HL-60 (cell line): Measurements from ENCODE around the gene ANKRD12.

ENCODE experiments used
- DNase-seq, 2 experiments: peaks; one replicate each; pipeline ENCODE4 v3.0.0-alpha.2; 2010 to 2020; ENCODE audit warnings: low read depth in 1 of 2, low spot score in 1 of 2
- H3K27ac ChIP-seq: fragments of 250-450 bp; sonication (Bioruptor Pico); replicated peaks from 2 replicates; pipeline ENCODE4 v1.5.1; 2020; ENCODE audit warnings: mild to moderate bottlenecking, moderate library complexity
- H3K27me3 ChIP-seq: fragments of 250-450 bp; sonication (Bioruptor Pico); 2 replicates; pipeline ENCODE4 v1.5.1; 2021; ENCODE audit warnings: mild to moderate bottlenecking, moderate library complexity; ENCODE audit not compliant: insufficient read depth, poor library complexity, severe bottlenecking
- H3K4me3 ChIP-seq: replicated peaks from 2 replicates; pipeline ENCODE4 v1.5.1; 2011; ENCODE audit warnings: mild to moderate bottlenecking, control low read depth, low read length; ENCODE audit not compliant: insufficient read depth
- GABPA ChIP-seq: IDR thresholded peaks from 2 replicates; pipeline ENCODE4 v1.6.1; 2012; ENCODE audit warnings: low read depth
- POLR2AphosphoS5 ChIP-seq: IDR thresholded peaks from 2 replicates; pipeline ENCODE4 v1.6.1; 2012; ENCODE audit warnings: low read depth
- SPI1 ChIP-seq: IDR thresholded peaks from 2 replicates; pipeline ENCODE4 v1.6.1; 2012; ENCODE audit warnings: low read depth, mild to moderate bottlenecking, borderline replicate concordance
- TF ChIP-seq, protein P1 (sequence below): IDR thresholded peaks from 2 replicates; pipeline ENCODE4 v1.6.1; 2012; ENCODE audit warnings: low read depth; ENCODE audit not compliant: insufficient replicate concordance
- TF ChIP-seq, protein P2 (sequence below): IDR thresholded peaks from one replicate; pipeline ENCODE4 v1.5.1; 2011; ENCODE audit warnings: low read length, control low read depth, inconsistent platforms; ENCODE audit not compliant: insufficient read depth

The ANKRD12 gene

DNA sequence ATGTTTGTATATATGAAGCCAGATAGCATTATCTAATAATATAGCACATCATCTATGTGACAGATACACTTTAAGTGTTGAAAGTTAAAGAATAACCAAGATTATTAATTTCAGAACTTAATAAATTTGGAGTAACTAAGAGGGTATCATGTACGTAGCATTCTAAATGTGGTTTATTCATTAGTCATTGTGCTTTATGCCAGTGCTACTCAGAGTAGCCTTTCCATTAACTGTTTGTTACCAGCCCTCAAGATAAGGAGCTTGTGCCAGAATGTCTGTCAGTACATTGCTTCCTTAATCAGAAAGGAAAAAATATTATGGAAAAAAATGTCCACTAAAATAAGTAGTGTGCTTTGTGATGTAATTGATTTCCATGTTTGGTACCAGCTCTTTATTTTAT is 103.1 kb downstream of the ANKRD12 start:
- H3K27me3 ChIP-seq, result no peaks in the 10 kb centered on the region
- DNase-seq, result no peak
- H3K4me3 ChIP-seq, result no peak overlapping the region
- TF ChIP-seq, protein P1, sequence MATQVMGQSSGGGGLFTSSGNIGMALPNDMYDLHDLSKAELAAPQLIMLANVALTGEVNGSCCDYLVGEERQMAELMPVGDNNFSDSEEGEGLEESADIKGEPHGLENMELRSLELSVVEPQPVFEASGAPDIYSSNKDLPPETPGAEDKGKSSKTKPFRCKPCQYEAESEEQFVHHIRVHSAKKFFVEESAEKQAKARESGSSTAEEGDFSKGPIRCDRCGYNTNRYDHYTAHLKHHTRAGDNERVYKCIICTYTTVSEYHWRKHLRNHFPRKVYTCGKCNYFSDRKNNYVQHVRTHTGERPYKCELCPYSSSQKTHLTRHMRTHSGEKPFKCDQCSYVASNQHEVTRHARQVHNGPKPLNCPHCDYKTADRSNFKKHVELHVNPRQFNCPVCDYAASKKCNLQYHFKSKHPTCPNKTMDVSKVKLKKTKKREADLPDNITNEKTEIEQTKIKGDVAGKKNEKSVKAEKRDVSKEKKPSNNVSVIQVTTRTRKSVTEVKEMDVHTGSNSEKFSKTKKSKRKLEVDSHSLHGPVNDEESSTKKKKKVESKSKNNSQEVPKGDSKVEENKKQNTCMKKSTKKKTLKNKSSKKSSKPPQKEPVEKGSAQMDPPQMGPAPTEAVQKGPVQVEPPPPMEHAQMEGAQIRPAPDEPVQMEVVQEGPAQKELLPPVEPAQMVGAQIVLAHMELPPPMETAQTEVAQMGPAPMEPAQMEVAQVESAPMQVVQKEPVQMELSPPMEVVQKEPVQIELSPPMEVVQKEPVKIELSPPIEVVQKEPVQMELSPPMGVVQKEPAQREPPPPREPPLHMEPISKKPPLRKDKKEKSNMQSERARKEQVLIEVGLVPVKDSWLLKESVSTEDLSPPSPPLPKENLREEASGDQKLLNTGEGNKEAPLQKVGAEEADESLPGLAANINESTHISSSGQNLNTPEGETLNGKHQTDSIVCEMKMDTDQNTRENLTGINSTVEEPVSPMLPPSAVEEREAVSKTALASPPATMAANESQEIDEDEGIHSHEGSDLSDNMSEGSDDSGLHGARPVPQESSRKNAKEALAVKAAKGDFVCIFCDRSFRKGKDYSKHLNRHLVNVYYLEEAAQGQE, result no peak
- TF ChIP-seq POLR2AphosphoS5 (no peak), SPI1 (no peak), GABPA (no peak)
- TF ChIP-seq, protein P2, sequence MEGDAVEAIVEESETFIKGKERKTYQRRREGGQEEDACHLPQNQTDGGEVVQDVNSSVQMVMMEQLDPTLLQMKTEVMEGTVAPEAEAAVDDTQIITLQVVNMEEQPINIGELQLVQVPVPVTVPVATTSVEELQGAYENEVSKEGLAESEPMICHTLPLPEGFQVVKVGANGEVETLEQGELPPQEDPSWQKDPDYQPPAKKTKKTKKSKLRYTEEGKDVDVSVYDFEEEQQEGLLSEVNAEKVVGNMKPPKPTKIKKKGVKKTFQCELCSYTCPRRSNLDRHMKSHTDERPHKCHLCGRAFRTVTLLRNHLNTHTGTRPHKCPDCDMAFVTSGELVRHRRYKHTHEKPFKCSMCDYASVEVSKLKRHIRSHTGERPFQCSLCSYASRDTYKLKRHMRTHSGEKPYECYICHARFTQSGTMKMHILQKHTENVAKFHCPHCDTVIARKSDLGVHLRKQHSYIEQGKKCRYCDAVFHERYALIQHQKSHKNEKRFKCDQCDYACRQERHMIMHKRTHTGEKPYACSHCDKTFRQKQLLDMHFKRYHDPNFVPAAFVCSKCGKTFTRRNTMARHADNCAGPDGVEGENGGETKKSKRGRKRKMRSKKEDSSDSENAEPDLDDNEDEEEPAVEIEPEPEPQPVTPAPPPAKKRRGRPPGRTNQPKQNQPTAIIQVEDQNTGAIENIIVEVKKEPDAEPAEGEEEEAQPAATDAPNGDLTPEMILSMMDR, result no peak
- peak overlapping the region; percentile 24 for H3K27ac ChIP-seq

DNA sequence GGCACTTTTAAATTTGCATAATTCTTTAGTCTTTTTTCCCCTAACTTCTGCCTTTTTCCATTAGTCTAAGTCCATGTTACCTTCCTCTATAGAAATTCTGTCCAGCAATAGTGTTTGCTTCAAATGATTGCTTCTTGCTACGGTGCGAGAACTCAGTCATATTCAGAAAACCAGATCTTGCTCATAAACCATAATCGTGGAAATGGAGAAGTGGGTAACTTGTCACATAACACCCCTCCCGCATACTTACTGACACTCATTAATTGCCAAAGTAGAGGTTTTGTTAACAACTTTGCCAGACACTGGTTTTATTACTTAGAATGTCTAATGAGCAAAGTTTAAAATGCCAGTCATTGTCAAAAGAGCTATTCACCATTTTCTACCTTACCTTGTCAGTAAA is 103.7 kb downstream of the ANKRD12 start:
- Histone ChIP-seq H3K4me3 (no peak overlapping the region), H3K27ac (peak overlapping the region; percentile 24), H3K27me3 (no peaks in the 10 kb centered on the region)
- peak in 1 of 2 experiments; percentile 57 for DNase-seq
- TF ChIP-seq GABPA, result no peak
- TF ChIP-seq, protein P1, result no peak
- peak; percentile 86 for TF ChIP-seq SPI1
- TF ChIP-seq POLR2AphosphoS5, result no peak
- TF ChIP-seq, protein P2, result no peak

DNA sequence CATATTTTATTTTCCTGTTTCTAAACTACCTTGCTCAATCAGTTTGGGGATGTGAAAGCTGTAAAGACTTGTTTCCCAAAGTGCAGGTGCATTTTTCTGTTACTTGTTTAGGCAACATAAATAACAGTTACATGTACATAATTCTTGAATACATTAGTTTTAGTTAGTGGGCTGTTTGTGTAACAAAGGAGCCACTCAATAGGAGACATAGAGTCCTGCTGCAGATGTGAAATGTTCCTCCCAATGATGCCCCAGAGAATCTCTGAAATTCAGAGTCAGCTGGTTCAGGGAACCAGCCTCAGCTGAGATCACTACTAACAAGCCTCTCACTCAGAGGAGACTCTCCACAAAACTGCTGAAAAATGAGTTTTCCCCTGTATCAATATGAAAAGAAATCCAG is 106.4 kb downstream of the ANKRD12 start:
- peak; percentile 25 to 27 for DNase-seq
- no peak for TF ChIP-seq SPI1
- Histone ChIP-seq H3K27ac (peak overlapping the region; percentile 44), H3K27me3 (no peaks in the 10 kb centered on the region), H3K4me3 (no peak overlapping the region)

DNA sequence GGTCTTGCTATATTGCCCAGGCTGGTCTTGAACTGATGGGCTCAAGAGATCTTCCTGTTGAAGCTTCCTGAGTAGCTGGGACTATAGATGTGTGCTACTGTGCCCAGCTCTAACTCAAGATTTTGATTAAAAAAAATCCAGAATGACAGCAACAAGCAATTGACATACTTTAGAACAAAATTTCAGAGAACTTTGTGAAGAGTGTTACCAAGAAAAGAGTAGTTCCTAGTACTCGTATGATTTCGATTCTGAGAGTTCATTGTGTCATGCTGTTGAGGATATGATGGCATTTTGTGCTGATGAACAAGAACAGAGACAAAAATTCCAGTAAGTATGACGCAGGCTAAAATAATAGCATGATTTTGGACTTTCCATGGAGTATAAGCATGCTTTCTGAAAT is 107.8 kb downstream of the ANKRD12 start:
- DNase-seq, result no peak
- Histone ChIP-seq H3K27me3 (no peaks in the 10 kb centered on the region), H3K4me3 (no peak overlapping the region), H3K27ac (no peak overlapping the region)
- no peak for TF ChIP-seq SPI1
- TF ChIP-seq GABPA, result no peak
- TF ChIP-seq, protein P1, result no peak
- TF ChIP-seq, protein P2, result no peak
- TF ChIP-seq POLR2AphosphoS5, result no peak
